CD4-positive, alpha-beta T cell treated with Interleukin-12 subunit alpha and Interleukin-12 subunit beta, for 1 hour (primary cell): ENCODE measurements around the gene NEDD9.

Source experiments
- DNase-seq: peaks from one replicate; pipeline ENCODE4 v3.0.0-alpha.2; 2020

Gene NEDD9

DNA sequence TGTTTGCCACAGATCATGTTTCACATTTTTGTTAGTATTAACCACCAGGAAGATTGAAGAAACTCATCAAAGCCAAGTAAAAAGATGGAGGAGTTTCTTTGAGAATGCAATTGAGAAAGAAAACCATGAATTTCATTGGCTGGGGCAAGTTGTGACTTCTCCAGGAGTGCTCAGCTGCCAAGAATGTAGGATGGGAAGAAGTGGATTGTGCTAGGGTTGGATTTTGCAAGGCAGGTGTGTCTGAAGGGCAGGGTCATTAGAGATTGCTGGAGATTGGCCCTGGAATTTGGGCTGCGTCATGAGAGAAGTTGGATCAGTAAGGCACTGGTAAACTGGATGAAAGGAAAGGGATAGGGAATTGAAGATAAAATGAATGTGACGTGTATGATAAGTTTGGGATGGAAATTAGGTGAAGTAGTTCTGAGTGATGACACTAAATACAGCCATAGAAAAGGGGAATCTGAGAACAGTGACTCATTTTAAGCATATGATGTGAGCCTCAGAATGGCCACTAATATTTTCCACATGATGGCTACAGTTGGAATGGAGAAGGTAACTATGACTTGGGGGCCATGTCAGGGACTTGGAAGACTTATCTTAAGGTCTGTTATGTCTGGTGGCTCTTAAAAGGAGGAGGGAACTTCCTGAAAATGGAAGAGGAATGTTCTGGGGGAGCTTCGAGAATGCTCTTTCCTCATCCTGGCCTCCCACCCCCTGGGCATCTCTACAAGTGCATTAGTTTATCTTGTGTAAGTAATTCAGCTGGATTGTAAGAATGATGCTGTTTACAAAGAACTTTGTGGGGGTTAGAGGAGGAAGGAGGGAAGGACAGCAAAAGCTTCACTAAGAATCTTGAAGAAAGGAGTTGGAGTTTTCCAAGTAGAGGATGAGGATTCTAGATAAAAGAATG is 93.2 kb downstream of the NEDD9 start:
- DNase-seq = no peak

DNA sequence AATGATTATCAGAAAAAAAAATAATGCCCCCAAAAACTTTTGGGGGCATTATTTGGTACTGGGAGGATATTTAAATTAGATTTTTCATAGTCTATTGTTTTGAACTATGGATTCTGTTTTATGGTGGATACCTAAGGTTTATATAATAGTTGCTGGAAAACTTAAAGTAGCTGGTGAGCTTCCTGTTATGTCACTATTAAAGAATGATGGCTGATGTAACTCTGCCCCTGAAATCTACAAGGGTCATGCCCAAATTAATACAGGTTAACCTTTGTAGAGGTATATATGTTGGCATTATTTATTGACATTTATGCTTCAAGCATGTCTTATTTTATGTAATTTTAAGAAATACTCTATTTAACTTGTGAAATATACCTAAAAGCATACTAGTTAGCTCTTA is 95.7 kb downstream of the NEDD9 start:
- no peak for DNase-seq
